HG02642 (cell line): ENCODE data around the gene C6orf141.
"Not testable (repeated sequence)": the region's sequence is repeated elsewhere in the genome, so short reads cannot be mapped to it uniquely, and the experiment has no call there.

Experiments used
- ATAC-seq: cut with Tn5 transposase; IDR thresholded peaks from one replicate; pipeline ENCODE4 v1.9.1; 2021; ENCODE audit warnings: mild to moderate bottlenecking; ENCODE audit not compliant: unreplicated experiment, poor library complexity

C6orf141 gene

DNA sequence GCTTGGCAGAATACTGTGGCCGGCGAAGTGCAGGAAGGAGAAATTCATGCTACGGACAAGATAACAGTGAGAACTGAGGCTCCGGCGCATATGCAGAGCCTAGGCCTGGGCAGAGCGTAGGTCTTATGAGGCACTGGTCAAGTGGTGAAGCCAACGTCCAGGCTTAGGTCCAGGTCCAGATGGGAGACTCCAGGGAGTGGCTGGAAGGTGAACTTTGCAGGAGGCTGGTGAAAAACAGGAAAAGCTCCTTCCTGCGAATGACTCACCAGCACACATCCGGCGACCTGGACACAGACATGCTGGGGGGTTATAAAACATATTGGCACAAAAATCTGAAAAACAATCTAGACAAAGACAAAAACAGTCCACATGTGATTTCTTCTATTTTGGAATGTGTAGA, 15.4 kb downstream of the C6orf141 start:
- no peak for ATAC-seq

DNA sequence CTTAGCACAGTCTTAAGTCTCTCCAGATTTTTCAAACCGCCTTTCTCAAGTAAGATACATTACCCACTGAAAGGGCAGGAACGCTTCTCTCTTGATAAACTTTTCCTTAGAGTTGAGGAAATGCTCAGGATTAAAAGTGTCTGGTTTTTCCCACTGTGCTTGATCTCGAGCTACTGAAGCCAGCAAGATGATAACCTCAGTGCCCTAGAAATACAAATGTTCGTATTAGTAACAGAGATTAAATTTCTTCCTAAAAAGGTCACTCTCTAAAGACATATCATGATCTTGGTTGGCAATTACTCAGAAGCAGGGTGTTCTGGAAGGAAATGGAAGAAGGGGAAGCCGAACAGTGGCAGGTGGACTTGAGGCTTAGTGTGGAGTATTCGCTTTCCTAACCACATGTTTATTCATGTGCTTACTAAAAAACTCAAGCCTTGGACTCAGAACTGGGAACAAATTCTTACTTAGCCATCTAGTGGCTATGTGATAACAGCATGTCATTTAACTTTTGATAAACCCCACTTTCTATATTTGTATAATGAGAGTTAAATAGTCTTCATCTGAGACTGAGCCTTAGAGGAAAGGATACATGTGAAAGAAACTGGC, 20.1 kb downstream of the C6orf141 start:
- ATAC-seq: no peak

DNA sequence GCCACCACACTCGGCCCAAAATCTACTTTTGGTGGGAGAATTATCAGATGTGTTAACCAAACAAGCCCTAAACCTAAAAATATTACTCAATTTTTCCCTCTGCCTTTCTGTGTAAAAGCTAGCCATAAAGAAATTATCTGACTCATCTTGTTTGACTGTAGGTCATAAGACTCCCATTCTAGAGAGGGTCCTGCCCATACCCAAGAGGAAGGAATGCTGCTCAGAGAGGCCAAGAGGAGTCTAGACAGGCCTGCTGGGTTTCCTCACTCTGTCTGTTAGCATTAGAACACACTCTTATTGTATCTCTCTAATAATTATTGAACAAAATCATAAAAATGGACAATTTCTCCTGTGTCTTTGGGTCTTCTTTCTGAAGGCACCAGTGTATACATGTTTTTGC, 26.1 kb downstream of the C6orf141 start:
- ATAC-seq: no peak

DNA sequence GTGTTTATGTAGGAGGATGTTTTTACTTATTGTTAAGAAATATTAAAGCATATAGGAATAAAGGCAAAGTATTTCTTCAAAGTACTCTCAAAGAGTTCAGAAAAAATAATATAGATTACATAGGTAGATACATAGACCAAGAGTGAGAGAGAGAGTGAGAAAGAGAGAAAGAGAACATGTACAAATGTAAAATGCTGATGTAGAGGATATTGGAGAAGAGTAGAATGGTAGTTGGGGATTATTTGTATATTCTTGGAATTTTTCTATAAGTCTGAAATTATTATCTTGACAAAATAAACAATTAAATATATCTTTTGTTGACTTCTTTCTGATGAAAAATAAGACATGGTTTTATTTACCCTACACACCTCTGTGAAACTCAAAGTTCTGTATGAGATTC, 29.2 kb downstream of the C6orf141 start:
- ATAC-seq: no peak

DNA sequence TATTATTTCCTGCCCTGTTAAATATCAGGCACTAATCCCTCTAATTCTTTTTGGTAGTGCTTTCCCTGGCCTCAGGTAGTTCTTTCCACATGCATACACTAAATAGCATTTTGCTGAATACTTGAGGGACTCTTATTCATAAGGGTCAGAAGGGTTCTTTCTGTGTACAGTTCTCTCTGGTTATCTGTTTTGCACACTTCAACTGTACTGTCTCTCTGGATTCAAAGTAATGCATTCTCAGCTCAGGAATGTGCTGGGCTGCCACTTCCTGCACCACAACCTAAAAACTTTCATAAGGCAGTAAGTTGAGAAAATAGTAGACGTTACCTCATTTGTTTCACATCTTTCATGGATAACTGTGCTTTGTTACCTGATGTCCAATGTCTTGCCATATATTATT, 32.1 kb downstream of the C6orf141 start:
- ATAC-seq: no peak

DNA sequence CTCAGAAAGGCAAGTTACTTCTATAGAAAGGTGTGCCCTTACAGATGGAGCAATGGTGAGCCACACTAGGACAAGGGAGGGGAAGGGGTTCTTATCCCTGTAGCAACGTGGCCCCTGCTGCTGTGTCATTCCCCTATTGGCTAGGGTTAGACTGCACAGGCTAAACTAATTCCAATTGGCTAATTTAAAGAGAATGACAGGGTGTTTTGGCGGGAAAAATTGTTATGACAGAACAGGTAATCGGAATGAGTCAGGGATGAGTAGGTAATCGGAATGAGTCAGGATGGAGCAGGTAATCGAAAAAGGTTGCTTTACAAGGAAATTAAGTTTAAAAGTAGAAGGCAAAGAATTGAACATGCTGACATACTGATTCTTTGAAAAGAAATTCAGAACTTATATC, 36.8 kb downstream of the C6orf141 start:
- ATAC-seq: not testable (repeated sequence)
